IMR-90 (cell line): ENCODE results near the gene ARAP3. TPM values are rescaled to one million over a fixed set of nuclear protein-coding genes. Genes with fewer than 3 reads are reported as not detected.

Experiments
- ATAC-seq: fragments of 200-7000 bp; cut with Tn5 transposase; 2 replicates; pipeline ENCODE4 v1.9.1; 2020; ENCODE audit warnings: low read depth, mild to moderate bottlenecking, moderate library complexity
- BruUV-seq: library from RNA; stranded (reverse); fragments of 400-500 nt; replicated peaks from 2 replicates; lab custom pipeline; 2021; lab: Mats Ljungman, UMichigan
- CTCF ChIA-PET: fragments of 300-600 bp; formaldehyde crosslinking; extraction: SDS; loops from one replicate; lab custom pipeline; 2021; ENCODE audit warnings: antibody characterized with exemption; lab: Yijun Ruan, JAX
- POLR2A ChIA-PET: fragments of 300-600 bp; sonication (Branson Sonifier 250); formaldehyde crosslinking; loops from one replicate; lab custom pipeline; 2022; ENCODE audit warnings: antibody characterized with exemption; ENCODE audit not compliant: unreplicated experiment; lab: Charles Lee
- DNase-seq: peaks from one replicate; pipeline ENCODE4 v3.0.0; 2013
- H2AFZ ChIP-seq: replicated peaks from 2 replicates; pipeline ENCODE3; 2013; ENCODE audit warnings: low read length, mild to moderate bottlenecking; ENCODE audit not compliant: poor library complexity
- H2AK5ac ChIP-seq: 2 replicates; pipeline ENCODE4 v1.6.1; 2013; ENCODE audit warnings: low read depth, low read length, inconsistent platforms
- H2AK9ac ChIP-seq: replicated peaks from 2 replicates; pipeline ENCODE3; 2013; ENCODE audit warnings: mild to moderate bottlenecking, low read depth, low read length, moderate library complexity; ENCODE audit not compliant: poor library complexity
- H2BK120ac ChIP-seq: 2 replicates; pipeline ENCODE4 v1.6.1; 2013; ENCODE audit warnings: low read depth, low read length, inconsistent platforms
- H2BK15ac ChIP-seq: 3 replicates; pipeline ENCODE4 v1.6.1; 2013; ENCODE audit warnings: low read depth, low read length, inconsistent platforms
- H2BK20ac ChIP-seq: 2 replicates; pipeline ENCODE4 v1.6.1; 2013; ENCODE audit warnings: low read depth, mild to moderate bottlenecking, inconsistent platforms, low read length, moderate library complexity
- H2BK5ac ChIP-seq: 2 replicates; pipeline ENCODE4 v1.6.1; 2013; ENCODE audit warnings: mild to moderate bottlenecking, low read depth, low read length, inconsistent platforms; ENCODE audit not compliant: poor library complexity, severe bottlenecking
- H3K14ac ChIP-seq: replicated peaks from 2 replicates; pipeline ENCODE4 v1.6.1; 2013; ENCODE audit warnings: low read depth, low read length, inconsistent platforms
- H3K18ac ChIP-seq: 2 replicates; pipeline ENCODE4 v1.6.1; 2013; ENCODE audit warnings: low read depth, low read length, control low read depth
- H3K23ac ChIP-seq: 2 replicates; pipeline ENCODE4 v1.6.1; 2013; ENCODE audit warnings: low read depth, low read length, inconsistent platforms
- H3K27ac ChIP-seq: 2 replicates; pipeline ENCODE4 v1.5.1; 2013; ENCODE audit warnings: mild to moderate bottlenecking, control low read depth, low read length; ENCODE audit not compliant: insufficient read depth
- H3K27me3 ChIP-seq: 2 replicates; pipeline ENCODE4 v1.6.1; 2013; ENCODE audit warnings: low read length; ENCODE audit not compliant: control insufficient read depth, insufficient read depth
- H3K36me3 ChIP-seq: 2 replicates; pipeline ENCODE4 v1.6.1; 2013; ENCODE audit warnings: low read length, mixed read lengths; ENCODE audit not compliant: control insufficient read depth, insufficient read depth
- H3K4ac ChIP-seq: 2 replicates; pipeline ENCODE4 v1.6.1; 2013; ENCODE audit warnings: low read depth, low read length, inconsistent platforms
- H3K4me1 ChIP-seq: 2 replicates; pipeline ENCODE4 v1.6.1; 2013; ENCODE audit warnings: low read length, mixed read lengths; ENCODE audit not compliant: control insufficient read depth, insufficient read depth
- H3K4me2 ChIP-seq: 2 replicates; pipeline ENCODE4 v1.6.1; 2013; ENCODE audit warnings: low read depth, mild to moderate bottlenecking, control low read depth, low read length, moderate library complexity
- H3K4me3 ChIP-seq: 2 replicates; pipeline ENCODE4 v1.5.1; 2013; ENCODE audit warnings: low read depth, mild to moderate bottlenecking, control low read depth, low read length, moderate library complexity; ENCODE audit not compliant: insufficient read depth
- H3K56ac ChIP-seq: 2 replicates; pipeline ENCODE4 v1.6.1; 2013; ENCODE audit warnings: low read length, inconsistent platforms; ENCODE audit not compliant: insufficient read depth; ENCODE audit errors: extremely low read depth
- H3K79me1 ChIP-seq, 2 experiments: 2 replicates each; pipeline ENCODE4 v1.6.1; 2013; ENCODE audit warnings: low read length in 2 of 2, inconsistent platforms in 1 of 2, low read depth in 1 of 2
- H3K9ac ChIP-seq: 2 replicates; pipeline ENCODE4 v1.6.1; 2013; ENCODE audit warnings: low read depth, low read length, control low read depth
- H3K9me1 ChIP-seq: 2 replicates; pipeline ENCODE4 v1.6.1; 2013; ENCODE audit warnings: low read length, inconsistent platforms; ENCODE audit not compliant: insufficient read depth
- H3K9me3 ChIP-seq: 2 replicates; pipeline ENCODE4 v1.6.1; 2013; ENCODE audit warnings: low read length; ENCODE audit not compliant: control insufficient read depth, insufficient read depth
- H4K20me1 ChIP-seq: 2 replicates; pipeline ENCODE4 v1.6.1; 2013; ENCODE audit warnings: low read length, inconsistent platforms; ENCODE audit not compliant: insufficient read depth
- H4K5ac ChIP-seq: 2 replicates; pipeline ENCODE4 v1.6.1; 2013; ENCODE audit warnings: mild to moderate bottlenecking, low read depth, low read length, control low read depth
- H4K8ac ChIP-seq, 2 experiments: 2 replicates each; pipeline ENCODE4 v1.6.1; 2013; ENCODE audit warnings: low read depth in 2 of 2, low read length in 2 of 2, control low read depth in 1 of 2, inconsistent platforms in 1 of 2
- H4K91ac ChIP-seq: 2 replicates; pipeline ENCODE4 v1.6.1; 2013; ENCODE audit warnings: low read depth, low read length, inconsistent platforms; ENCODE audit not compliant: insufficient read depth
- CTCF ChIP-seq: conservative IDR thresholded peaks from 2 replicates; pipeline ENCODE4 v1.5.1; 2012; ENCODE audit warnings: mild to moderate bottlenecking, low read depth, low read length, improper control_type of control experiment
- ELK1 ChIP-seq: fragments of 150-350 bp; IDR thresholded peaks from 2 replicates; pipeline ENCODE4 v1.6.1; 2016; ENCODE audit warnings: low read depth, mild to moderate bottlenecking, low read length, moderate library complexity, borderline replicate concordance
- MAFK ChIP-seq: IDR thresholded peaks from 2 replicates; pipeline ENCODE4 v1.6.1; 2012; ENCODE audit warnings: low read depth, low read length, improper control_type of control experiment
- MAZ ChIP-seq: IDR thresholded peaks from 2 replicates; pipeline ENCODE4 v1.6.1; 2012; ENCODE audit warnings: low read depth, mild to moderate bottlenecking, low read length, improper control_type of control experiment, moderate library complexity, borderline replicate concordance
- MXI1 ChIP-seq: IDR thresholded peaks from 2 replicates; pipeline ENCODE4 v1.6.1; 2012; ENCODE audit warnings: low read depth, mild to moderate bottlenecking, low read length, moderate library complexity, borderline replicate concordance
- NFE2L2 ChIP-seq: fragments of 150-350 bp; IDR thresholded peaks from 2 replicates; pipeline ENCODE4 v1.6.1; 2016; ENCODE audit warnings: low read depth, mild to moderate bottlenecking, low read length
- POLR2A ChIP-seq: IDR thresholded peaks from 2 replicates; pipeline ENCODE4 v1.6.1; 2012; ENCODE audit warnings: mild to moderate bottlenecking, low read depth, low read length
- RAD21 ChIP-seq: IDR thresholded peaks from 2 replicates; pipeline ENCODE4 v1.6.1; 2012; ENCODE audit warnings: low read length, improper control_type of control experiment
- RCOR1 ChIP-seq: IDR thresholded peaks from 2 replicates; pipeline ENCODE4 v1.6.1; 2012; ENCODE audit warnings: mild to moderate bottlenecking, low read length, improper control_type of control experiment; ENCODE audit not compliant: insufficient replicate concordance
- RFX5 ChIP-seq: IDR thresholded peaks from 2 replicates; pipeline ENCODE4 v1.8.0; 2012; ENCODE audit warnings: low read depth, mild to moderate bottlenecking, low read length, moderate library complexity
- SMC3 ChIP-seq: fragments of 150-350 bp; IDR thresholded peaks from 2 replicates; pipeline ENCODE4 v1.6.1; 2016; ENCODE audit warnings: low read depth, mild to moderate bottlenecking, antibody characterized with exemption, low read length, moderate library complexity
- USF2 ChIP-seq: fragments of 150-350 bp; IDR thresholded peaks from 2 replicates; pipeline ENCODE4 v1.6.1; 2017; ENCODE audit warnings: mild to moderate bottlenecking, antibody characterized with exemption, low read length, low read depth
- dilution Hi-C: fragments of 300-500 bp; cut with HindIII; formaldehyde crosslinking; loops from one replicate; pipeline ENCODE4 v1.14.3; 2018; ENCODE audit warnings: low sequenced_read_pairs; ENCODE audit not compliant: unreplicated experiment
- in situ Hi-C: fragments of 300-500 bp; cut with MboI; formaldehyde crosslinking; loops from 3 replicates; pipeline ENCODE4 v1.14.3; 2019; ENCODE audit warnings: low sequenced_read_pairs, inconsistent platforms, mixed read lengths
- intact Hi-C: fragments of 100-400 bp; cut with micrococcal nuclease; formaldehyde crosslinking; loops from 2 replicates; pipeline ENCODE4 v1.10.0; 2022
- polyA plus RNA-seq, 3 experiments: library from polyadenylated mRNA; depleted of rRNA; stranded (reverse); fragments of >200 nt; gene quantifications; 2 replicates each; pipeline ENCODE4 v1.2.3, GENCODE V29; 2012; ENCODE audit warnings: low replicate concordance in 1 of 3
- total RNA-seq: library from RNA; depleted of rRNA; stranded (reverse); fragments of >200 nt; gene quantifications from 2 replicates; pipeline ENCODE4 v1.2.3, GENCODE V29; 2012

Gene ARAP3
- total and polyA plus RNA-seq, 2 of the 4 experiments (the other 2 are of a cell fraction): 2.2 to 6.9 TPM

DNA sequence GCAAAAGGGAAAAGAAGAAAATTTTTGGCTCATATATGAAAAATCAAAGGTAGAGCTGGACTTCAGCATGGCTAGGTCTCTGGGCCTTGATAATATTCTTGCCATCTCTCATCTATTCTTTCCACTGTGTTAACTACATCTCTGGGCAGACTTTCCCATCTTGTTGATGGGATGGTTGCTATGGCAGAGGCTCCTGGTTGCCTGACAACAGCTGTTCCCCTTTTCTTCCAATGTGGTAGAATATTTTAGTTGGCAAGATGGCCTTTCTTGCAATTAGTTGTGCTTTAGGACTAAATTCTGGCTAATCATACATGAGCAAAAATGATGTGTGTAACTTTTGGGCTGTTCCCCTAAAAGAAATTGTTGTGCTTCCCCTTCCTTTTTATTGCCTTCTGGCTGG lies 40.2 kb upstream of the ARAP3 start:
- Histone ChIP-seq H3K4me3 (no peak overlapping the region), H3K4me1 (no peaks in the 10 kb centered on the region), H3K9me1 (no peaks in the 10 kb centered on the region), H2AFZ (no peak overlapping the region), H3K9me3 (peaks cover 4% of the 10 kb centered on the region; the same call in 1 of the 2 replicates), H4K91ac (no peak overlapping the region), H3K9ac (no peak overlapping the region), H3K14ac (no peak overlapping the region), H4K8ac (no peak overlapping the region), H2BK20ac (no peak overlapping the region), H3K4me2 (no peak overlapping the region), H2BK15ac (no peak overlapping the region), H3K27me3 (peaks cover 32% of the 10 kb centered on the region), H3K27ac (no peak overlapping the region), H4K20me1 (no peaks in the 10 kb centered on the region), H2AK9ac (no peak overlapping the region), H3K79me1 (no peaks in the 10 kb centered on the region), H3K23ac (no peak overlapping the region), H3K56ac (no peak overlapping the region), H2AK5ac (no peak overlapping the region), H4K5ac (no peak overlapping the region), H2BK5ac (no peak overlapping the region), H2BK120ac (no peak overlapping the region), H3K4ac (no peak overlapping the region), H3K36me3 (no peaks in the 10 kb centered on the region), H3K18ac (no peak overlapping the region)
- ATAC-seq (no peak), DNase-seq (no peak)
- CTCF ChIA-PET: interaction anchor here (0.8 to 1.9 kb wide), 2 partner anchors 35 to 157 kb away, joined by 3 to 5 read pairs; no protein-coding TSS in a partner anchor
- dilution Hi-C loops: no loop called here
- in situ Hi-C loops: no loop called here
- BruUV-seq: no TSS peak
- TF ChIP-seq MAZ (no peak), POLR2A (no peak), ELK1 (no peak), MXI1 (no peak), USF2 (no peak), RAD21 (no peak), CTCF (no peak), RCOR1 (no peak), SMC3 (no peak), MAFK (no peak), RFX5 (no peak), NFE2L2 (no peak)
- POLR2A ChIA-PET: no interaction called here
- intact Hi-C loops: no loop called here
